GM21526 (cell line): ENCODE data around the gene ZFP92.
"Not testable (repeated sequence)": the region's sequence is repeated elsewhere in the genome, so short reads cannot be mapped to it uniquely, and the experiment has no call there.

ENCODE experiments used
- ATAC-seq: cut with Tn5 transposase; IDR thresholded peaks from one replicate; pipeline ENCODE4 v1.9.1; 2021; ENCODE audit warnings: moderate library complexity; ENCODE audit not compliant: unreplicated experiment, low FRiP score

Gene ZFP92

GRCh38 chrX:153411255-153411987 lies at the start of gene ZFP92:
ZFP92 (plus strand) TSS chrX:153411472; CDS start chrX:153418323, 6,851 bp downstream.
- peak; percentile 64 for ATAC-seq

GRCh38 chrX:153361781-153362397 lies 49.4 kb upstream of the ZFP92 start:
- no peak for ATAC-seq

- ATAC-seq = no peak
These were observed 45.6 kb upstream of the ZFP92 start for GRCh38 chrX:153365670-153366069.

GRCh38 chrX:153366119-153366518 lies 45.2 kb upstream of the ZFP92 start:
- no peak for ATAC-seq

GRCh38 chrX:153366878-153367538 lies 44.3 kb upstream of the ZFP92 start:
- no peak for ATAC-seq

GRCh38 chrX:153370293-153371055 lies 40.8 kb upstream of the ZFP92 start:
- ATAC-seq = no peak

GRCh38 chrX:153371256-153371655 lies 40.0 kb upstream of the ZFP92 start:
- no peak for ATAC-seq

GRCh38 chrX:153372949-153373348 lies 38.3 kb upstream of the ZFP92 start:
- no peak for ATAC-seq

- ATAC-seq = no peak
These were observed 36.8 kb upstream of the ZFP92 start for GRCh38 chrX:153374426-153374825.

- no peak for ATAC-seq
These were observed 35.7 kb upstream of the ZFP92 start for GRCh38 chrX:153375571-153375970.

- ATAC-seq = no peak
These were observed 33.5 kb upstream of the ZFP92 start for GRCh38 chrX:153377727-153378126.

- no peak for ATAC-seq
These were observed 32.7 kb upstream of the ZFP92 start for GRCh38 chrX:153378607-153379006.

GRCh38 chrX:153379508-153379907 lies 31.8 kb upstream of the ZFP92 start:
- ATAC-seq = no peak

GRCh38 chrX:153379971-153380581 lies 31.2 kb upstream of the ZFP92 start:
- no peak for ATAC-seq

- ATAC-seq = no peak
These were observed 30.6 kb upstream of the ZFP92 start for GRCh38 chrX:153380691-153381090.

- ATAC-seq = no peak
These were observed 29.4 kb upstream of the ZFP92 start for GRCh38 chrX:153381684-153382532.

- no peak for ATAC-seq
These were observed 28.4 kb upstream of the ZFP92 start for GRCh38 chrX:153382563-153383482.

GRCh38 chrX:153384390-153384789 lies 26.9 kb upstream of the ZFP92 start:
- ATAC-seq = no peak

- ATAC-seq = not testable (repeated sequence)
These were observed 26.3 kb upstream of the ZFP92 start for GRCh38 chrX:153384973-153385372.
